Measurements from ENCODE around the gene PAX2. TPM values are rescaled to one million over a fixed set of nuclear protein-coding genes. Genes with fewer than 3 reads are reported as not detected.
A peak's percentile ranks its signal among the peaks of the same experiment; 100 is the strongest.

Gene PAX2
- total RNA-seq, 4 donors from 2014 or later = not detected

GRCh38 chr10:100705139-100705538, 40.2 kb upstream of the PAX2 start:
- no peak overlapping the region for H3K4me3 ChIP-seq
- TF ChIP-seq POLR2A (IDR thresholded peaks at IDR 0.05) = no peak
- TF ChIP-seq, protein P1, sequence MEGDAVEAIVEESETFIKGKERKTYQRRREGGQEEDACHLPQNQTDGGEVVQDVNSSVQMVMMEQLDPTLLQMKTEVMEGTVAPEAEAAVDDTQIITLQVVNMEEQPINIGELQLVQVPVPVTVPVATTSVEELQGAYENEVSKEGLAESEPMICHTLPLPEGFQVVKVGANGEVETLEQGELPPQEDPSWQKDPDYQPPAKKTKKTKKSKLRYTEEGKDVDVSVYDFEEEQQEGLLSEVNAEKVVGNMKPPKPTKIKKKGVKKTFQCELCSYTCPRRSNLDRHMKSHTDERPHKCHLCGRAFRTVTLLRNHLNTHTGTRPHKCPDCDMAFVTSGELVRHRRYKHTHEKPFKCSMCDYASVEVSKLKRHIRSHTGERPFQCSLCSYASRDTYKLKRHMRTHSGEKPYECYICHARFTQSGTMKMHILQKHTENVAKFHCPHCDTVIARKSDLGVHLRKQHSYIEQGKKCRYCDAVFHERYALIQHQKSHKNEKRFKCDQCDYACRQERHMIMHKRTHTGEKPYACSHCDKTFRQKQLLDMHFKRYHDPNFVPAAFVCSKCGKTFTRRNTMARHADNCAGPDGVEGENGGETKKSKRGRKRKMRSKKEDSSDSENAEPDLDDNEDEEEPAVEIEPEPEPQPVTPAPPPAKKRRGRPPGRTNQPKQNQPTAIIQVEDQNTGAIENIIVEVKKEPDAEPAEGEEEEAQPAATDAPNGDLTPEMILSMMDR (IDR thresholded peaks at IDR 0.05) = no peak
- TF ChIP-seq POLR2AphosphoS5 (IDR thresholded peaks at IDR 0.05) = no peak
- no peak for TF ChIP-seq EP300 (IDR thresholded peaks at IDR 0.05)
- H3K4me1 ChIP-seq = peaks cover 0 to 5% (median 0%) of the 10 kb centered on the region in 3 donors
- H3K36me3 ChIP-seq = no peaks in the 10 kb centered on the region
- H3K9me3 ChIP-seq = no peaks in the 10 kb centered on the region
- peaks cover 75% of the 10 kb centered on the region for H3K27me3 ChIP-seq
- no peak overlapping the region for H3K27ac ChIP-seq
- no peak for ATAC-seq
- WGBS, 2 donors (ENCODE audit: low coverage in 1 of 2) = 68 to 95% methylated on average over 5 to 7 of the region's 9 CpGs

- Histone ChIP-seq H3K27ac (no peak overlapping the region), H3K27me3 (peaks cover 85% of the 10 kb centered on the region), H3K4me3 (no peak overlapping the region), H3K36me3 (no peaks in the 10 kb centered on the region), H3K4me1 (peaks cover 0 to 9% (median 0%) of the 10 kb centered on the region in 3 donors), H3K9me3 (no peaks in the 10 kb centered on the region)
- ATAC-seq = no peak
- WGBS, 2 donors (ENCODE audit: low coverage in 1 of 2) = 65 to 68% methylated on average over 6 of the region's 6 CpGs
- TF ChIP-seq EP300 (IDR thresholded peaks at IDR 0.05) (no peak), POLR2A (IDR thresholded peaks at IDR 0.05) (no peak), POLR2AphosphoS5 (IDR thresholded peaks at IDR 0.05) (no peak)
- TF ChIP-seq, protein P1 (IDR thresholded peaks at IDR 0.05) = no peak
Measured at GRCh38 chr10:100707261-100707848, 38.0 kb upstream of the PAX2 start.

GRCh38 chr10:100709146-100710082, 36.0 kb upstream of the PAX2 start:
- peaks cover 99% of the 10 kb centered on the region for H3K27me3 ChIP-seq
- no peak for ATAC-seq
- WGBS, 2 donors (ENCODE audit: low coverage in 1 of 2) = 4 to 17% methylated on average over 6 to 10 of the region's 26 CpGs

GRCh38 chr10:100710151-100710871, 35.1 kb upstream of the PAX2 start:
- Histone ChIP-seq H3K4me3 (peak overlapping the region in 1 of 2 donors; percentile 28), H3K9me3 (no peaks in the 10 kb centered on the region), H3K36me3 (no peaks in the 10 kb centered on the region), H3K4me1 (peaks cover 0 to 20% (median 0%) of the 10 kb centered on the region in 3 donors), H3K27ac (no peak overlapping the region), H3K27me3 (peaks cover 99% of the 10 kb centered on the region)
- no peak for ATAC-seq
- WGBS, 2 donors (ENCODE audit: low coverage in 1 of 2) = 7 to 24% methylated on average over 4 to 8 of the region's 48 CpGs
- TF ChIP-seq POLR2A (IDR thresholded peaks at IDR 0.05) (no peak), POLR2AphosphoS5 (IDR thresholded peaks at IDR 0.05) (no peak), EP300 (IDR thresholded peaks at IDR 0.05) (no peak)
- TF ChIP-seq, protein P1 (IDR thresholded peaks at IDR 0.05) = no peak

More at GRCh38 chr10:100709146-100710082, 36.0 kb upstream of the PAX2 start:
- H3K9me3 ChIP-seq = no peaks in the 10 kb centered on the region
- H3K36me3 ChIP-seq = no peaks in the 10 kb centered on the region
- peak overlapping the region in 1 of 2 donors; percentile 28 for H3K4me3 ChIP-seq
- no peak overlapping the region for H3K27ac ChIP-seq
- TF ChIP-seq POLR2AphosphoS5 (IDR thresholded peaks at IDR 0.05) = no peak
- TF ChIP-seq, protein P1 (IDR thresholded peaks at IDR 0.05) = no peak
- no peak for TF ChIP-seq POLR2A (IDR thresholded peaks at IDR 0.05)
- TF ChIP-seq EP300 (IDR thresholded peaks at IDR 0.05) = no peak
- peaks cover 0 to 19% (median 0%) of the 10 kb centered on the region in 3 donors for H3K4me1 ChIP-seq
